ENCODE results near the gene RFTN1.

Gene RFTN1

DNA sequence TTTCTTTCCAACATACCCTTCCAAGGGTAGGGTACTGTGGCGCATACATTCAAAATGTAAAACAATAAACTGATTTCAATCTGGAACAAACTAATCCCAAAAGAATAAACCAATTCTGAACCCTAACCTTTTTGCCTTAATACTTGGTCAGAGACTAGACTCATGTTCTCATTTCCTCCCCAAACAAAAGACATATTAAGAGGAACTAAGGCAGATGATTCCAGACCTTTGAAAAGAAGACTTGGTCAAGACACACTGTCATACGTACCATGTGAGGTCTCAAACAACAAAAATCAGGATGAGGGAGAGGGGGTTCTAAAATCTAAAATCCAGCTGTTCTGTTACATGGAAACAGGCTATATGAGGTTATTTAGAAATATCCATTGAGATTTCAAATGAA lies 102.1 kb downstream of the RFTN1 start:
- no peak for DNase-seq (ENCODE audit: low read depth)
- H3K4me3 ChIP-seq (ENCODE audit: low read length): no peak overlapping the region
- TF ChIP-seq, protein P1, sequence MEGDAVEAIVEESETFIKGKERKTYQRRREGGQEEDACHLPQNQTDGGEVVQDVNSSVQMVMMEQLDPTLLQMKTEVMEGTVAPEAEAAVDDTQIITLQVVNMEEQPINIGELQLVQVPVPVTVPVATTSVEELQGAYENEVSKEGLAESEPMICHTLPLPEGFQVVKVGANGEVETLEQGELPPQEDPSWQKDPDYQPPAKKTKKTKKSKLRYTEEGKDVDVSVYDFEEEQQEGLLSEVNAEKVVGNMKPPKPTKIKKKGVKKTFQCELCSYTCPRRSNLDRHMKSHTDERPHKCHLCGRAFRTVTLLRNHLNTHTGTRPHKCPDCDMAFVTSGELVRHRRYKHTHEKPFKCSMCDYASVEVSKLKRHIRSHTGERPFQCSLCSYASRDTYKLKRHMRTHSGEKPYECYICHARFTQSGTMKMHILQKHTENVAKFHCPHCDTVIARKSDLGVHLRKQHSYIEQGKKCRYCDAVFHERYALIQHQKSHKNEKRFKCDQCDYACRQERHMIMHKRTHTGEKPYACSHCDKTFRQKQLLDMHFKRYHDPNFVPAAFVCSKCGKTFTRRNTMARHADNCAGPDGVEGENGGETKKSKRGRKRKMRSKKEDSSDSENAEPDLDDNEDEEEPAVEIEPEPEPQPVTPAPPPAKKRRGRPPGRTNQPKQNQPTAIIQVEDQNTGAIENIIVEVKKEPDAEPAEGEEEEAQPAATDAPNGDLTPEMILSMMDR (IDR thresholded peaks at IDR 0.05; ENCODE audit: insufficient read depth, low read depth, low read length, missing control alignments): no peak

- TF ChIP-seq, protein P1 (IDR thresholded peaks at IDR 0.05; ENCODE audit: insufficient read depth, low read depth, low read length, missing control alignments): no peak
- DNase-seq (ENCODE audit: low read depth): no peak
- H3K4me3 ChIP-seq (ENCODE audit: low read length): no peak overlapping the region
These were observed 102.8 kb downstream of the RFTN1 start for GRCh38 chr3:16410659-16411058.

- TF ChIP-seq, protein P1 (IDR thresholded peaks at IDR 0.05; ENCODE audit: insufficient read depth, low read depth, low read length, missing control alignments): no peak
- no peak for DNase-seq (ENCODE audit: low read depth)
- H3K4me3 ChIP-seq (ENCODE audit: low read length): no peak overlapping the region
These were observed 104.5 kb downstream of the RFTN1 start for GRCh38 chr3:16409032-16409431.

DNA sequence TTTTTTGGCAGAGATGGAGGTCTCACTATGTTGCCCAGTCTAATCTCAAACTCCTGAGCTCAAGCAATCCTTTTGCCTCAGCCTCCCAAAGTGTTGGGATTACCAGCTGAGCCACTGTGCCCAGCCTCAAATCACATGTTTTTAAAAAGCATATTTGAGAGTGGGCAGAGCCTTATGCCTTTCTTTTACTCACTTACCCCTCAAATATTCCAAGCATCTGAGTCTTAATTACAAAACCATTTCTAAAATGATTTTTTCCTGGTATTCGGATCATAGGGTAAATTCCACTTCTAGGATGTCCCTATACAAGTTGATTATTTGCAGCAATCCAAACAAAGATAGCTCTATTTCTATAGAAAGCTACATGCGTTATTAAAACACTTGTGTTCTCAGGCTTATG lies 106.1 kb downstream of the RFTN1 start:
- no peak for DNase-seq (ENCODE audit: low read depth)
- TF ChIP-seq, protein P1 (IDR thresholded peaks at IDR 0.05; ENCODE audit: insufficient read depth, low read depth, low read length, missing control alignments): no peak
- H3K4me3 ChIP-seq (ENCODE audit: low read length): no peak overlapping the region

GRCh38 chr3:16406579-16406978 lies 106.9 kb downstream of the RFTN1 start:
- DNase-seq (ENCODE audit: low read depth): no peak
- H3K4me3 ChIP-seq (ENCODE audit: low read length): no peak overlapping the region
- TF ChIP-seq, protein P1 (IDR thresholded peaks at IDR 0.05; ENCODE audit: insufficient read depth, low read depth, low read length, missing control alignments): no peak

DNA sequence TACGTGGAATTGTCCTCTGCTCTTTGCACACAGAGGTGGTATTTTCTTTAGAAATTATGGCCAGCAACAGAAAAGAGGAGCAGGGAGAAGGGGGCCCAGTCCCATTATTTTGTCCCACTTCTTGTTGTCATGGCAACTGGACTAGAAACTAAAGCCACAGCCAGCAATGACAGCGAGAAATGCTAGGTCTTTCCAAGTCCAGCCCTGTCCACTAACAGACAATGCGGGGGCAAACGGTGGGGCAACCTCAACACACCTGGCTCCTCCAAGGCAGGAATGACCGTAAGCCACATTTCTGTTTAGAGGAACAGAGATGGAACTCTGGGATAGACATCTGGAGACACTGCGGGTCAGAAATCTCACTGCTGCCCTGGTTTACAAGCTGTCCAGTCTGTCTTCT lies 107.3 kb downstream of the RFTN1 start:
- TF ChIP-seq, protein P1 (IDR thresholded peaks at IDR 0.05; ENCODE audit: insufficient read depth, low read depth, low read length, missing control alignments): no peak
- no peak overlapping the region for H3K4me3 ChIP-seq (ENCODE audit: low read length)
- no peak for DNase-seq (ENCODE audit: low read depth)

GRCh38 chr3:16404349-16404895 lies 109.1 kb downstream of the RFTN1 start:
- no peak overlapping the region for H3K4me3 ChIP-seq (ENCODE audit: low read length)
- no peak for DNase-seq (ENCODE audit: low read depth)
- TF ChIP-seq, protein P1 (IDR thresholded peaks at IDR 0.05; ENCODE audit: insufficient read depth, low read depth, low read length, missing control alignments): no peak

Data from epithelial cell of esophagus (primary cell).